PFSK-1 (cell line): ENCODE measurements around the gene GSN.

ENCODE experiments used
- POLR2AphosphoS5 ChIP-seq: IDR thresholded peaks from 2 replicates; pipeline ENCODE4 v1.6.1; 2012; ENCODE audit warnings: low read depth, mild to moderate bottlenecking, control low read depth, low read length, moderate library complexity
- TAF1 ChIP-seq: IDR thresholded peaks from 2 replicates; pipeline ENCODE4 v1.6.1; 2012; ENCODE audit warnings: low read length, control low read depth, borderline replicate concordance; ENCODE audit not compliant: insufficient read depth
- TF ChIP-seq, protein P1 (sequence below), 2 experiments: IDR thresholded peaks; 2 replicates each; pipeline versions ENCODE4 v1.6.1 to v1.8.0; 2011 to 2012; ENCODE audit warnings: low read depth in 2 of 2, low read length in 2 of 2, control low read depth in 1 of 2, inconsistent platforms in 1 of 2, mild to moderate bottlenecking in 1 of 2, moderate library complexity in 1 of 2; ENCODE audit not compliant: insufficient read depth in 1 of 2

GRCh38 chr9:121350036-121350435 lies 82.1 kb downstream of the GSN start:
- no peak for TF ChIP-seq POLR2AphosphoS5
- no peak for TF ChIP-seq TAF1
- TF ChIP-seq, protein P1, sequence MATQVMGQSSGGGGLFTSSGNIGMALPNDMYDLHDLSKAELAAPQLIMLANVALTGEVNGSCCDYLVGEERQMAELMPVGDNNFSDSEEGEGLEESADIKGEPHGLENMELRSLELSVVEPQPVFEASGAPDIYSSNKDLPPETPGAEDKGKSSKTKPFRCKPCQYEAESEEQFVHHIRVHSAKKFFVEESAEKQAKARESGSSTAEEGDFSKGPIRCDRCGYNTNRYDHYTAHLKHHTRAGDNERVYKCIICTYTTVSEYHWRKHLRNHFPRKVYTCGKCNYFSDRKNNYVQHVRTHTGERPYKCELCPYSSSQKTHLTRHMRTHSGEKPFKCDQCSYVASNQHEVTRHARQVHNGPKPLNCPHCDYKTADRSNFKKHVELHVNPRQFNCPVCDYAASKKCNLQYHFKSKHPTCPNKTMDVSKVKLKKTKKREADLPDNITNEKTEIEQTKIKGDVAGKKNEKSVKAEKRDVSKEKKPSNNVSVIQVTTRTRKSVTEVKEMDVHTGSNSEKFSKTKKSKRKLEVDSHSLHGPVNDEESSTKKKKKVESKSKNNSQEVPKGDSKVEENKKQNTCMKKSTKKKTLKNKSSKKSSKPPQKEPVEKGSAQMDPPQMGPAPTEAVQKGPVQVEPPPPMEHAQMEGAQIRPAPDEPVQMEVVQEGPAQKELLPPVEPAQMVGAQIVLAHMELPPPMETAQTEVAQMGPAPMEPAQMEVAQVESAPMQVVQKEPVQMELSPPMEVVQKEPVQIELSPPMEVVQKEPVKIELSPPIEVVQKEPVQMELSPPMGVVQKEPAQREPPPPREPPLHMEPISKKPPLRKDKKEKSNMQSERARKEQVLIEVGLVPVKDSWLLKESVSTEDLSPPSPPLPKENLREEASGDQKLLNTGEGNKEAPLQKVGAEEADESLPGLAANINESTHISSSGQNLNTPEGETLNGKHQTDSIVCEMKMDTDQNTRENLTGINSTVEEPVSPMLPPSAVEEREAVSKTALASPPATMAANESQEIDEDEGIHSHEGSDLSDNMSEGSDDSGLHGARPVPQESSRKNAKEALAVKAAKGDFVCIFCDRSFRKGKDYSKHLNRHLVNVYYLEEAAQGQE (IDR thresholded peaks at IDR 0.05; ENCODE audit: insufficient read depth in 1 of 2, low read depth in 2 of 2, low read length in 2 of 2), result no peak
